Progenitor cell of endocrine pancreas (in vitro differentiated cells): ENCODE measurements around the gene NPHP1. TPM values are rescaled to one million over a fixed set of nuclear protein-coding genes. Genes with fewer than 3 reads are reported as not detected.
"Not testable (repeated sequence)": the region's sequence is repeated elsewhere in the genome, so short reads cannot be mapped to it uniquely, and the experiment has no call there.

ENCODE experiments used
- DNase-seq: peaks from one replicate; pipeline ENCODE4 v3.0.0; 2021; ENCODE audit warnings: low spot score; ENCODE audit not compliant: unreplicated experiment
- H3K27ac Mint-ChIP-seq: 2 replicates; pipeline ENCODE4 v1.8.0; 2021; ENCODE audit warnings: mild to moderate bottlenecking, moderate library complexity, mixed read lengths
- H3K27me3 Mint-ChIP-seq: 2 replicates; pipeline ENCODE4 v1.8.0; 2021; ENCODE audit warnings: mixed read lengths
- H3K36me3 Mint-ChIP-seq: 2 replicates; pipeline ENCODE4 v1.8.0; 2022; ENCODE audit warnings: mixed read lengths; ENCODE audit not compliant: insufficient read depth
- H3K4me1 Mint-ChIP-seq: 2 replicates; pipeline ENCODE4 v1.8.0; 2021; ENCODE audit warnings: low read depth, mixed read lengths
- H3K4me3 Mint-ChIP-seq: 2 replicates; pipeline ENCODE4 v1.8.0; 2021; ENCODE audit warnings: low read depth, mild to moderate bottlenecking, moderate library complexity, mixed read lengths
- H3K9me3 Mint-ChIP-seq: 2 replicates; pipeline ENCODE4 v1.8.0; 2021; ENCODE audit warnings: low read depth, mixed read lengths
- total RNA-seq: library from RNA; stranded (reverse); gene quantifications from 2 replicates; pipeline ENCODE4 v1.2.1, GENCODE V29; 2021
- TF ChIP-seq, protein P1 (sequence below): fragments of 200-600 bp; sonication (generic); IDR thresholded peaks from one replicate; pipeline ENCODE4 v1.5.0; 2021; ENCODE audit warnings: antibody characterized with exemption, mild to moderate bottlenecking; ENCODE audit not compliant: unreplicated experiment

Gene NPHP1
- total RNA-seq, 1 donor from 2014 or later: 13.5 TPM

DNA sequence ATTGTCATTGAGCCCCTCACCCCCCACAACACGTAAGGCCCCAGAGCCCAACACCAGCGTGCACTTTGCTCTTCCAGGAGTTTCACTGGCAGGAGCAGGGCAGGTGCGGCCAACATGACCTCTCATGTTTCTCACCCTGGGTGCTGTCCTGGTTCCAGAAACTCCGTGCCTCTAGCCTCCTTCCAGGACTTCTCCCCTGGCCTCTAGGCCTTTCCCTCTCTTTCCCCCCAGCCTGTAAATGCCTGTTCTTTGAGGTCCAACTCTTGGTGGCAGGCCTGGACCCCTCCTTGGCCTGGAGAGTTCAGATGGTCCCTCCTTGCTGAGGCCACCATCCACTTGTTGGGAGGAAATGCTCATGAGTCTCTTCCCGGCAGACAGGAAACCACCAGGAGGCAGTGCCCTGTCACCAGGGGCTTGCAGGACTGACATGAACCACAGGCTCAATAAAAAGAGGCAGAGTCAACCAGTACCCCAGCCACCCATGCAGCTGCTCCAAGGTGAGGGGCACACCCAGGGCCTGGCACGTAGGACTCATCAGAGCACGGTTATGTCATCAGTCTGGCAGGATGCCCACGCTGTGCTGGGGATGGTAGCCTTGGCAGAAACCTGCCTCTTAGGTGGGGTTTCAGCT lies 90.7 kb downstream of the NPHP1 start:
- DNase-seq: no peak
- TF ChIP-seq, protein P1, sequence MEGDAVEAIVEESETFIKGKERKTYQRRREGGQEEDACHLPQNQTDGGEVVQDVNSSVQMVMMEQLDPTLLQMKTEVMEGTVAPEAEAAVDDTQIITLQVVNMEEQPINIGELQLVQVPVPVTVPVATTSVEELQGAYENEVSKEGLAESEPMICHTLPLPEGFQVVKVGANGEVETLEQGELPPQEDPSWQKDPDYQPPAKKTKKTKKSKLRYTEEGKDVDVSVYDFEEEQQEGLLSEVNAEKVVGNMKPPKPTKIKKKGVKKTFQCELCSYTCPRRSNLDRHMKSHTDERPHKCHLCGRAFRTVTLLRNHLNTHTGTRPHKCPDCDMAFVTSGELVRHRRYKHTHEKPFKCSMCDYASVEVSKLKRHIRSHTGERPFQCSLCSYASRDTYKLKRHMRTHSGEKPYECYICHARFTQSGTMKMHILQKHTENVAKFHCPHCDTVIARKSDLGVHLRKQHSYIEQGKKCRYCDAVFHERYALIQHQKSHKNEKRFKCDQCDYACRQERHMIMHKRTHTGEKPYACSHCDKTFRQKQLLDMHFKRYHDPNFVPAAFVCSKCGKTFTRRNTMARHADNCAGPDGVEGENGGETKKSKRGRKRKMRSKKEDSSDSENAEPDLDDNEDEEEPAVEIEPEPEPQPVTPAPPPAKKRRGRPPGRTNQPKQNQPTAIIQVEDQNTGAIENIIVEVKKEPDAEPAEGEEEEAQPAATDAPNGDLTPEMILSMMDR: no peak
- Mint-ChIP-seq H3K27ac (no peak overlapping the region), H3K4me1 (peaks cover 8% of the 10 kb centered on the region), H3K9me3 (peaks cover 14% of the 10 kb centered on the region), H3K36me3 (peaks cover 1% of the 10 kb centered on the region), H3K27me3 (peaks cover 53% of the 10 kb centered on the region), H3K4me3 (no peak overlapping the region)

DNA sequence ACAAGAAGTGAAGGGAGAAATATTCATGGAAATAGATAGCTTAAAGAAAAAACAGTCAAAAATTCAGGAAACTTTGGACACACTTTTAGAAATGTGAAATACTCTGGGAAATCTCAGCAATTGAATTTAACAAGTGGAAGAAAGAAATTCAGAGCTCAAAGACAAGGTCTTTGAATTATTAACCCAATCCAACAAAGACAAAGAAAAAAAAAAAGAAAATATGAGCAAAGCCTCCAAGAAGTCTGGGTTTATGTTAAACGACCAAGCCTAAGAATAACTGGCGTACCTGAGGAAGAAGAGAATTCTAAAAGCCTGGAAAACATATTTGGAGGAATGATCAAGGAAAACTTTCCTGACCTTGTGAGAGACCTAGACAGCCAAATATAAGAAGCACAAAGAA lies 96.5 kb downstream of the NPHP1 start:
- not testable (repeated sequence) for H3K27ac Mint-ChIP-seq, DNase-seq, H3K4me3 Mint-ChIP-seq, H3K36me3 Mint-ChIP-seq, H3K27me3 Mint-ChIP-seq, H3K4me1 Mint-ChIP-seq
- H3K9me3 Mint-ChIP-seq: peaks cover 22% of the 10 kb centered on the region

DNA sequence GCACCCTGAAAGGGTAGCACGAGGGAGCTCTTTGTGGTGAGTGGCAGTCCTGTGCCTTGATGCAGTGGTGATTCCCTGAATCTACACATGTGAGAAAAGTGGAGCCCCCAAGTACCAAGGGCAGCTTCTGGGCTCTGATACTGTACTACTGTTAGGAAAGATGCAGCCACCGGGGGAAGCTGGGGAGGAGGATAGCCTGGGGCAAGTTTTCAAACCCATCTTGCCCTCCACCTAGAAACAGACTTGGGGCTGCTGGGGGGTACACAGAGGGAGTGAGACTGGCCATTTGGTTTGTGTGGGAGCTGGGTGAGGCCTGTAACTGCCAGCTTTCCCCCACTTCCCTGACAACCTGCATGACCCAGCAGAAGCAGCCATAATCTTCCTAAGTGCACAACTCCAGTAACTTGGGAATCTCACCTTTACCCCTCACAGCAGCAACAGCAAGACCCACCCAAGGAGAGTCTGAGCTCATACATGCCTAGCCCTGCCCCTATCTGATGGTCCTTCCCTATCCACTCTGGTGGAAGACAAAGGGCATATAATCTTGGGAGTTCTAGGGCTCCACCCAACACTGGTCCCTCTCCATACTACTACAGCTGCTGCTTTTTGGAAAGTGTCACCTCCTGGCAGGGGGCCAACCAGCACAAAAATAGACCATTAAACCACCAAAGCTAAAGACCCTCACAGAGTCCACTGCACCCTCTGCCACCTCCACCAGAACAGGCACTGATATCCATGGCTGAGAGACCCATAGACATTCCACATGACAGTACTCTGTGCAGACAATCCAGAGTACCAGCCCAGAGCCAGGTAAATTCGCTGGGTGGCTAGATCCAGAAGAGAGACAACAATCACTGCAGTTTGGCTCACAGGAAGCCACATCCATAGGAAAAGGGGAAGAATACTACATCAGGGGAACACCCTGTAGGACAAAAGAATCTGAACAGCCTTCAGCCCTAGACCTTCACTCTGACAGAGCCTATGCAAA lies 97.4 kb downstream of the NPHP1 start:
- Mint-ChIP-seq H3K27ac (no peak overlapping the region), H3K4me1 (peaks cover 5% of the 10 kb centered on the region), H3K27me3 (no peaks in the 10 kb centered on the region), H3K4me3 (no peak overlapping the region), H3K36me3 (peaks cover 3% of the 10 kb centered on the region), H3K9me3 (peaks cover 19% of the 10 kb centered on the region)
- DNase-seq: no peak
- TF ChIP-seq, protein P1: no peak

DNA sequence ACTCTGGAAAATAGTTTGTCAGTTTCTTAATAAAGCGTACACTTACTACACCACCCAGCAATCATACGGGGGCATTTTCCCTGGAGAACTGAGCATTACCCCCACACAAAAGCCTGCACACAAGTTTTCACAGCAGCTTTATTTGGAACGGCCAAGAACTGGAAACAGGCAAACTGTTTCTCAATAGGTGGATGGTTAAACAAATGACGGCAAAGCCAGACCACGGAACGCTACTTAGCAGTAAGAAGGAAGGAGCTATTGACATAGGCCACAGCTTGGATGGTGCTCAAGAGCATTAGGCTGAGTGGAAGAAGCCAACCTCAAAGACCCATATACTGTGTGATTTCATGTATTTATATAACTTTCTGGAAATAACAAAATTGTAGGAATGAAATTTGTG lies 98.2 kb downstream of the NPHP1 start:
- Mint-ChIP-seq H3K4me3 (no peak overlapping the region), H3K27me3 (no peaks in the 10 kb centered on the region), H3K4me1 (peaks cover 6% of the 10 kb centered on the region), H3K36me3 (peaks cover 3% of the 10 kb centered on the region), H3K9me3 (peaks cover 19% of the 10 kb centered on the region), H3K27ac (peak overlapping the region; percentile 59)
- no peak for DNase-seq
- TF ChIP-seq, protein P1: no peak

GRCh38 chr2:110105608-110106467 lies 99.0 kb downstream of the NPHP1 start:
- no peak overlapping the region for H3K4me3 Mint-ChIP-seq
- TF ChIP-seq, protein P1: no peak
- peaks cover 10% of the 10 kb centered on the region for H3K4me1 Mint-ChIP-seq
- H3K36me3 Mint-ChIP-seq: peaks cover 3% of the 10 kb centered on the region
- no peak overlapping the region for H3K27ac Mint-ChIP-seq
- peaks cover 16% of the 10 kb centered on the region for H3K9me3 Mint-ChIP-seq
- DNase-seq: no peak
- H3K27me3 Mint-ChIP-seq: no peaks in the 10 kb centered on the region
